ENCODE results near the gene DNAJB6.

GRCh38 chr7:157392256-157393037 lies 55.6 kb downstream of the DNAJB6 start:
- TF ChIP-seq CTCF (IDR thresholded peaks at IDR 0.05; ENCODE audit: borderline replicate concordance, extremely low read depth, low read length, poor library complexity, severe bottlenecking) (no peak), EZH2 (IDR thresholded peaks at IDR 0.05; ENCODE audit: borderline replicate concordance, low read depth, low read length, severe bottlenecking) (no peak)
